ENCODE measurements around the gene SH3BP5L.
A peak's percentile ranks its signal among the peaks of the same experiment; 100 is the strongest.

The SH3BP5L gene

GRCh38 chr1:248825136-248825535 is 579 bp downstream of the SH3BP5L start:
- DNase-seq: no peak

GRCh38 chr1:248824701-248825100 is 1.0 kb downstream of the SH3BP5L start:
- no peak for DNase-seq

GRCh38 chr1:248824301-248824700 is 1.4 kb downstream of the SH3BP5L start:
- no peak for DNase-seq

GRCh38 chr1:248823517-248824001 is 2.2 kb downstream of the SH3BP5L start:
- no peak for DNase-seq

GRCh38 chr1:248822148-248823032 is 3.3 kb downstream of the SH3BP5L start:
- no peak for DNase-seq

- DNase-seq: no peak
Measured at GRCh38 chr1:248821641-248822040, 4.1 kb downstream of the SH3BP5L start.

GRCh38 chr1:248821101-248821500 is 4.6 kb downstream of the SH3BP5L start:
- no peak for DNase-seq

GRCh38 chr1:248820041-248820585 is 5.6 kb downstream of the SH3BP5L start:
- DNase-seq: no peak

GRCh38 chr1:248818505-248819374 is 7.0 kb downstream of the SH3BP5L start:
- DNase-seq: peak; percentile 14

- peak; percentile 18 for DNase-seq
Measured at GRCh38 chr1:248817065-248817464, 8.7 kb downstream of the SH3BP5L start.

- DNase-seq: no peak
Measured at GRCh38 chr1:248816042-248816851, 9.5 kb downstream of the SH3BP5L start.

- no peak for DNase-seq
Measured at GRCh38 chr1:248815407-248816034, 10.2 kb downstream of the SH3BP5L start.

GRCh38 chr1:248814351-248814750 is 11.4 kb downstream of the SH3BP5L start:
- no peak for DNase-seq

- DNase-seq: no peak
Measured at GRCh38 chr1:248813546-248813945, 12.2 kb downstream of the SH3BP5L start.

- DNase-seq: no peak
Measured at GRCh38 chr1:248812736-248813425, 12.8 kb downstream of the SH3BP5L start.

GRCh38 chr1:248811514-248812490 is 13.9 kb downstream of the SH3BP5L start:
- DNase-seq: no peak

GRCh38 chr1:248810727-248811513 is 14.8 kb downstream of the SH3BP5L start:
- no peak for DNase-seq

- no peak for DNase-seq
Measured at GRCh38 chr1:248810000-248810726, 15.6 kb downstream of the SH3BP5L start.

Measured in CD4-positive, alpha-beta T cell treated with Interleukin-17A for 1 hour (primary cell).